HG02678 (cell line): ENCODE data around the gene FARS2.
A peak's percentile ranks its signal among the peaks of the same experiment; 100 is the strongest.
"Not testable (repeated sequence)": the region's sequence is repeated elsewhere in the genome, so short reads cannot be mapped to it uniquely, and the experiment has no call there.

Experiments
- ATAC-seq: cut with Tn5 transposase; IDR thresholded peaks from one replicate; pipeline ENCODE4 v1.9.1; 2021; ENCODE audit warnings: mild to moderate bottlenecking, moderate library complexity; ENCODE audit not compliant: unreplicated experiment

FARS2 gene

GRCh38 chr6:5563086-5563485 lies 301.8 kb downstream of the FARS2 start:
- ATAC-seq: no peak

DNA sequence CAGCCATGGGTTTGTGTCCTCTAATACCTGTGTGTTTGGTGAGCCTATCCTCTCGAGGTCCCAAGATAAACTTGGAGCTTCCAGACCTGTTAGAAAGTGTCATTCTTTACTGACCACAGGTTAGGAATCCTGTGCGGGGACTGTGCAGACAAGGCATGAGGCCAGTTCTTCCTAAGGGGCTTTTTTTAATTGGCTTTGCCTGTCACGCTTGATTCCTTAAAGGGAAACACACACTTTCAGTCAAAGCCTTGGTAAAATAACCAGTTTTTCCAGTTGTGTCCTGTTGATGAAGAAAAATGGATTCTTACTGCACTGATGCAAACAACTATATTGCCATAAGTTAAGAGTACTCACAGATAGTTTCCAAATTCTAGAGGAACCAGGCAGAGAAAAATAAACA lies 303.4 kb downstream of the FARS2 start:
- ATAC-seq: not testable (repeated sequence)

DNA sequence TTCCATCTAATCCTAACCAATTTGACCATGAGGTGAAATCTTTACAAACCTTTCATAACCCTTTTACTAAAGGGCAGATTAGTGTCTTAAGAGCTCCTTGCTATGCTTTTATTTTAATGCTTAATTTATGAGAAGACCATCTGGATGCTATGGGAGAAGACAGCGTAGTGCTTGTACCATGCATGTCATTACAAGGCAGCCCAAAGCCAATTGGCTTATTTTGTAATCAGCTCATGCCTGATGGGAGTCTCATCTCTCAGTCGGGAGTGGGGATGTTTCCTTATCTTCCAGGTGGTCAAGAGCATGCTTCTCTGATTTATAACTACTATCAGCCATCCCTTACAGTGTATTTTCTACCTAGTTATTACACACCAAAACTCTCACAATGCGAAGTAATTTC lies 304.7 kb downstream of the FARS2 start:
- ATAC-seq: no peak

DNA sequence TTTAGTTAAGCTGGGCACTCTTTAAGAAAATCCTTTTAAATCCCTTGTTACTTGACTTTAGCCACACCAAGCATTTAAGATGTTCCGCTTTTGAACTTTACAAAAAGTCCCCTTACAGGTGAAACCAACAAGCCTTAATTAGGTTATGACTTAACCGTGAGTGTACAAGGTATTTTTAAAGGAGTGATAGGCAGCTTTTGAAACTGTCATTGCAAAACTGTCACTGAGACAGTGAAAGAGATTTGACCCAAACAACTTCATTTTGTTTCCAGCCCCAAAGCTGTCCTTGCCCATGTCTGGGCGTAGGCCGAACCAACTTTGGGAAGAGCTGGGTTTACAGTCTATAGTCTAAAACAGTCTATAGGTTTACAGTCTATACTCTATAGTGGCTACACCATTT lies 305.4 kb downstream of the FARS2 start:
- ATAC-seq: peak; percentile 59

GRCh38 chr6:5567352-5567751 lies 306.0 kb downstream of the FARS2 start:
- ATAC-seq: no peak

DNA sequence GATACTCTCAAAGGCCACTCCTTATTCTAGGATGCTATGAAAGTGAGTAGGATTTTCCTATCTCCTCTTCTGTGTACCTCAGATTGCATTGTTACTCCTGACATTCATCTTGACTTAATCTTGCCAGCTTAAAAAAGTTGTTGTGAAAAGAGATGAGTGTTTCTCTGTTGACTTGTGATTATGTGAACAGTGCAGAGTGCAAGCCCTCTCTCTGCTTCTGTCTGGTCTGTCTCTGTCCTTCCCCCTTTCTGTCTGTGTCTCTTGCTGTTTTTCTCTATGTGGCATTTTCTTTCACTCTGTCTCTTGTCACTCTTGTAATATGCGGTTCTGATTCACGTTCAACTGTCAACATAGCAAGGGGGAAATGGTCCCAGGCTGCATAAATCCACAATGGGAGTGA lies 306.6 kb downstream of the FARS2 start:
- no peak for ATAC-seq

DNA sequence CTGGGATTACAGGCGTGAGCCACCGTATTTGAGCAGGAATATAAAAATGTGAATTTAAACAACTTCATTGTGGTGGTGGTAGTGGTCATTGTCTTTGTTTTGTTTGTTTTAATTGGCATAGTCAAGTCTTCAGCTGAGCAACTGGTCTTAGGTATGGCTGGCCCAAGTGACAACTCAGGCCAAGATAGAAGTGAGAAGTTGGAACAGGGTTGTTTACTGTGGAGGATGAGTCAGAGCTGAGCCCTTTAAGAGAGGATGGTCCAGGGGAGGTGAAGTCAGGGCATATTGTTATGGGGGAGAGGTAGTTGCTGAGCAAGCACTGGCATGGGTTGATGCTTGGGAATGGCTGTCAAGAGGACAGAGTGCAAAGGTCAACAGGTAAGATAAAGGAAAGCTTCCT lies 308.2 kb downstream of the FARS2 start:
- no peak for ATAC-seq

DNA sequence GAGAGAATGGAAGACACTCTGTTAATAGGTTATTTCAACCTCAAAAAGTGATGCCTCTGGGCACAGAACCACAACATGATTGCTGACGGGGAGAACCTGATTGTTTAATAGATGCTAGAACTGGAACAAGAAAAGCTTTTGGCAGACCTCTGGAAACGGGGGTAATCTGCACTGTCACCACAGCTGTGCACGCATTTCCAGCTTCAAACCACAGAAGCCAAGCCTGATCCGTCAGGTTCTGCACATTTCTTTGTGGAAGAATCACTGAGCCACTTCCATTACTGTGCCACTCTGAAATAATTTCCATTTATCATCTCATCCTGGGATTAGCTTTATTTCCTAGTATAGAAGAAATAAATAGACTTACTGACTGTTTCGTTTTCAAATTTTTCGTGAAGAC lies 309.3 kb downstream of the FARS2 start:
- no peak for ATAC-seq

DNA sequence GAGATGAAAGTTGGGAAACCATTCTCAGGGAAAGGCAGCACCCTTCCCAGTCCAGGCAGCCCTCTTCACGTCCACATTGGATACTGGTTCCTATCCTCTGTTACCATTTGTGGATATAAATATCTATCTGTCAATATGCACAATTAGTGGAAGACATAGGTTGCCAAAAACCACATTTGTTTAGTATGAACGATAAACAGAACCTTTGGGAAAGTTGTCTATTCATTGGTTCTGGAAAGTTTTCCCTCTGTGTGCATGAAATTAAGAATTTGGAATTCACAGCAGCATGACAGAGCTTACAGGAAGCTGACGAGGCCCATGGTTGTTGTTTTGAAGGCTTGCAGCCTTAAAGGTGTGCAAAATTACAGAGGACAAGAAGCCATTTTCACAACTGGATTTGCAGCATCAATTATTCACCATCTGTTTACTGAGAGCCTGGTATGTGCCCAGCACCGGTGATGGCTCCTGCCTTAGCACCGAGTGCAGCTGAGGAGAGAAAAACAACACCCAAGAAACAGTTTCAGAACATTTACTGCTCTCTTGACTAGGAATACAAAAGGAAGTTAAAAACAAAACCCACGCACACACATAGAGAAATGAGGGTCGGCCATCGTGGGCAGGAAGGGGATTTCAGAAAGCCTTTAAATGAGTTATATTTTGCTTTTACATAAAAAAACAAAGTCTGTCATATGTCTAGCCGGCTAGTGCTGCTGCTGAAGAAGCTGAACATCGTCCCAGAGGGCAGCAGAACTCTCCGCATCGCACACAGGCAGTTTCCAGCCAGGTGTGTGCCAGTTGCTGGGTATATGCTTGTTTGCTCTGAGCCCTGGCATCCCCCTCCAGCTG lies 319.6 kb downstream of the FARS2 start:
- ATAC-seq: no peak

DNA sequence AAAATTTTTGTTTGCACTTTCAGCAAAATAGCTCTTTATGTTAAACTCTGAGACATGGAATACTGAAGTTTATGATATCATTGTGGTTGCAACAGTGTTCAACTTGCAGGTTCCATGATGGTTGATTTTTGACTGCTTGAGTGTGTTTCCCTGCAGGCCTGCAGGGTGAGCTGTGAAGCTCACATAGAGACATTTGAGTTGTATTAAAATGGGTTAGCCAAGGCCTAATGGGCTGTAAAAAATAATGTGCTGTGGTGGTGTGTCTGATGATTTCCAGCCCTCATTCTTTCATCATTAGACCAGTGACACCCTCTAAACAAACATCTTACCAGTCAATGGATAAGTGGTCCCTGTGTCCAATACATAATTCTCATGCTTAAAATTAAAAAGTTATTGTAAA lies 321.4 kb downstream of the FARS2 start:
- no peak for ATAC-seq

- ATAC-seq: no peak
These were observed 322.2 kb downstream of the FARS2 start for GRCh38 chr6:5583528-5583927.

GRCh38 chr6:5584078-5584482 lies 322.8 kb downstream of the FARS2 start:
- no peak for ATAC-seq

DNA sequence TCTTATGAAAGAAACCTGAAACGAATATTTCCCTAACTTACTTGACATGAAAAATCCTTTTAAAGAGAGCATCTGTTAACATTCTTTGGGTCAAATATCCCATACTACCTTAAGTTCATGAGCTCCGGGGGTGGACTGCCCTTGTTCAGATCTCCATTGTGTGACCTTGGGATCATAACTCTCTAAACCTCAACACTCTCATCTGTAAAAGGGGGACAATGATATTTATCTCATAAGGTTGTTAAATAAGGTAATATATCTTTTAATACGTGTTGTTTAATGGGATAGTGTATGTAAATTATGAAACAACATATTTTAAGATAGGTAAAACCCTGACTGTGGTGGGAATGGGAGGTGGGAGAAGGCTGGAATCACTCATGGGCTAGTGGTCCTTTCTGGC lies 326.3 kb downstream of the FARS2 start:
- no peak for ATAC-seq

DNA sequence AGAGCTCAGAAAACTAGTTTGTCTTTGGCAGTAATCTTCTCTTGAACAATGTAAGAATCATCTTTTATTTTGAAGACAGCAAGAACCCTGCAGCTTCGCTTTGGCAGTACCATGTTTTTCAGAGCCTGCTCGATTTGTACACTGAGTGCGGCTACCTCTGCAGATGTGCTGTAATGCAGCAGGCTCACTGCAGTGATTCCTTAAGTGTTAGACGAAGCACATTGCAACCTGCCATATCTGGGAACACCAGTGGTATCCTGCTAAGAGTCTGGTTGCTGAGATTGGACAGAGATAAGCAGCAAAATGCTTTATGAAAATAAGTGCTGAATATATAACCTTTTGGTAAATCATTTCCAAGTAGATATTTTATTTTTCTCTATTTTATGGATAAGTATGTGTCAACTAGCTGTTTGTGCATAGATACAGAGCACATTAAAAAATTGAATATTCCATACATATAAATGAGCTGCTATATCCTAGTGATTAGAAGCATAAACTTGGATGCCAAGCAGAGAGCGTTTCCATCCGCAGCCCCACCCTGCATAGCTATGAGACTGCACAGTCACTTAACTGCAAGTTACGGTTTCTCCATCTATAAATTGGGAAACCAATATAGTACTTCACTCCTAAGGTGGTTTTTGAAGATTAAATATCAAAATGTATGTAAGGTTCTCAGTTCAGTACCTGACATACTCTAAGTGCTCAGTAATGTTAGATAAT lies 328.3 kb downstream of the FARS2 start:
- ATAC-seq: no peak

DNA sequence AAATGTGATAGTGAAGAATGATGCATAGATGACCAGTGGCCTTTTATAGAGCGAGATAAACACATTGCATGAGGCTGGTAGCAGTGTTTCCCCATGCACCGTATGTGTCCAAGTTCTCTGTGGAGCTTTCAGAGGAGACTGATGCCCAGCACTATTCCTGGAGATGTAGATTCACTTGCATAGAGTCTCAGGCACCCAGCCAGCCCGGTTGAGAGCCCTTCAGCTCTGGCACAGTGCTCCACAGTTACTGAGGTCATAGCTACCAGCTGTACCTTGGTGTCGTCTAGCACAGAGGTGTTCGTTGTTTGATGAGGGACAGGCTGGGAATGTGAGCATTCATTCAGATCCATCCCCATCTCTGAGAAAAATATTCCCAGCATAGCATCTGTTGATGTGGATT lies 328.9 kb downstream of the FARS2 start:
- no peak for ATAC-seq

GRCh38 chr6:5592886-5593519 lies 331.7 kb downstream of the FARS2 start:
- ATAC-seq: no peak

- no peak for ATAC-seq
These were observed 333.9 kb downstream of the FARS2 start for GRCh38 chr6:5595184-5595583.

DNA sequence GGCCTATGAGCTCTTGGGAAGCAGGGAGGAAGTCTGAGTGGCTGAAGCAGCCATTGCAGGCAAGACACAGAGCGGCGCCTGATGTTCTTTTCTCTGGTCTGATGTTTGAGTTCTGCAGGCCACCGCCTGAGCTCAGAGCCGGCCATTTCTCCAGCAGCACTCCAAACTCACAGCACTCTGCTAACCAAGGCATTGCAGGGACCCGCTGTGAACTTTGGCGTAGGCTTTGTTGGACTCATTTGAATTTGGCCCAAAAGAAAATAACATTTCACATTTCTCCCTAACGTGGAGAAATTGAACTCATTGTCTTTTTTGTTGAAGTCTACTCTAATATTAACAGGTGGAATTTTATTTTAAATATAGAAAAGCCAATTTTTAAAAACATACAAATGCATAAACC lies 336.1 kb downstream of the FARS2 start:
- ATAC-seq: no peak

DNA sequence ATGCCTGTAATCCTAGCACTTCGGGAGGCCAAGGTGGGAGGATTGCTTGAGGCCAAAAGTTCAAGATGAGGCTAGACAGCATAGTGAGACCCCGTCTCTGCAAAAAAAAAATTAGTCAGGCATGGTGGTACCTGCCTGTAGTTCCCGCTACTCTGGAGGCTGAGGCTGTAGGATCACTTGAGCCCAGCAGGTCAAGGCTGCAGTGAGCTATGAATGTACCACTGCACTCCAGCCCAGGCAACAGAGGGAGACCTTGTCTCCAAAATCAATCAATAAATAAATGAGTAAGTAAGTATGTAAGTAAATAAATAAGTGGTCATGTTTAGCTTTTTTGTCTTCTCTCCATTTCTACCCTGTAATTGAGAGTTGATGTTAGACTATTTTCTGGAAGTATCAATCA lies 336.8 kb downstream of the FARS2 start:
- no peak for ATAC-seq

GRCh38 chr6:5599127-5599526 lies 337.8 kb downstream of the FARS2 start:
- no peak for ATAC-seq

GRCh38 chr6:5605937-5606336 lies 344.6 kb downstream of the FARS2 start:
- no peak for ATAC-seq

GRCh38 chr6:5606546-5606945 lies 345.2 kb downstream of the FARS2 start:
- no peak for ATAC-seq
